ENCODE data around the gene LGALS14.

- no peak for TF ChIP-seq ZBTB21 (tag by site-specific recombination; IDR thresholded peaks at IDR 0.05)
- TF ChIP-seq YY1 (tag by site-specific recombination; IDR thresholded peaks at IDR 0.05) = no peak
- TF ChIP-seq ZNF391 (tag by site-specific recombination; IDR thresholded peaks at IDR 0.05; ENCODE audit: borderline replicate concordance, low read depth) = no peak
- TF ChIP-seq ZNF133 (tag by site-specific recombination; IDR thresholded peaks at IDR 0.05) = no peak
- no peak for TF ChIP-seq REST (tag by site-specific recombination; IDR thresholded peaks at IDR 0.05)
- TF ChIP-seq ZNF704 (tag by site-specific recombination; IDR thresholded peaks at IDR 0.05) = no peak
- TF ChIP-seq ZNF157 (tag by site-specific recombination; IDR thresholded peaks at IDR 0.05) = no peak
These were observed 5.0 kb downstream of the LGALS14 start for GRCh38 chr19:39709026-39709872.

Data from HEK293 (cell line).